Brain pericyte (primary cell): ENCODE data around the gene NTSR1.
A peak's percentile ranks its signal among the peaks of the same experiment; 100 is the strongest.

ENCODE experiments used
- DNase-seq: peaks from one replicate; pipeline ENCODE4 v3.0.0-alpha.2; 2012; ENCODE audit warnings: low read depth, low spot score

NTSR1 gene

GRCh38 chr20:62708591-62709536 is at the start of gene NTSR1:
Gene NTSR1 (plus strand): TSS chr20:62708836. CDS start chr20:62709208, 372 bp downstream.
- no peak for DNase-seq

DNA sequence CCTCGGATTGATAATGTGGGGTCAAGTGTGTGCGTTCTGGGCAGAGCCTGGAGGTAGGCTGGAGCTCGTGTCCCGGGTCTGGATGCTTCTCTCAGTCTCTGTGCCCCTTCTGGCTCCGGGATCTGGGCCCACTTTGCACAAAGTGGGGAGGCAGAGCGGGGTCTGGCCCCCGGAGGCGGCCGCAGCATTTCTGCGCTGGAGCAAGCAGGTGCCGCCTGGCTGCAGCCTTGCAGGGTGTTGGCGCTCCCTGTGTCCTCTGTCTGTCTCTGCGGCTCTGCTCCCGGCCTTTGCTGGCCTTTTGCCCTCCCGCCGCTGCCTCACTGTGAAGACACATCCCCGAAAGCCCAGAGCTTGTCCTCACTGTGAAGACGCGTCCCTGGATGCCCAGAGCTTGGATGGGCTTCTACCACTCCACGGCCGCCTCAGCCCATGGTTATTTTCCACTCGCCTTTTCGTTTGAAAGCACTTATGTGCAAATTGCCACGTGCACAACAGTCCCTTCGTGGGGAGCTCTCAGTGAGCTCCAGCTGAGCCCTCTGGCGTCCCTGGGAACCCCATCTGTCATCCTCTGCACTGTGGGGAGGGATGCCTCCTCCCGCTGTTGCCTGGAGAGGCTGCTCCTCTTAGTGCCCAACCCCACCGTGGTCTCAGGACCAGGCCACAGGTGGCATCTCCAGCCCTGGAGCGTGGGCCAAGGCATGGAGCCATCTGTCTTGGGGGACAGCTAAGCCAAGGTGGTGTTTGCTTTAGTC is 49.0 kb upstream of the NTSR1 start:
- no peak for DNase-seq

- DNase-seq: no peak
Measured at GRCh38 chr20:62660240-62660615, 48.4 kb upstream of the NTSR1 start.

DNA sequence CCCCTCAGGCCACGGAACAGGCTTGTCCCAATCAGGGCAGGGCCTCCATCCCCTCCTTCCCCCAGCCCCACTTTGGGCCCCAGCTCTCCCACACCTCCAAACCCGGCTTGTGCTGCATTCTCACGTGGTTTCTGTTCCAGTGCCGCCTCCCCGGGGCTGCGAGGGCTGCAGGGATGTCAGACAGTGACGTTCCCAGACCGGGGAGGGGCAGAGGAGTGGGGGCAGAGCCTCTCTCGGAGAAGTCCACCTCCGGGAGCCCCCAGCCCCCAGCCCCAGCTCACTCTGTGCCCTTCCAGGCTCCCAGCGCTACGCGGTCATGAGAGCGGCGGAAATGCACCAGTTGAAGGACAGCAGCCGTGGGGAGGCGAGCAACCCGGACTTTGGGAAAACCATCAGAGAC is 47.9 kb upstream of the NTSR1 start:
- no peak for DNase-seq

DNA sequence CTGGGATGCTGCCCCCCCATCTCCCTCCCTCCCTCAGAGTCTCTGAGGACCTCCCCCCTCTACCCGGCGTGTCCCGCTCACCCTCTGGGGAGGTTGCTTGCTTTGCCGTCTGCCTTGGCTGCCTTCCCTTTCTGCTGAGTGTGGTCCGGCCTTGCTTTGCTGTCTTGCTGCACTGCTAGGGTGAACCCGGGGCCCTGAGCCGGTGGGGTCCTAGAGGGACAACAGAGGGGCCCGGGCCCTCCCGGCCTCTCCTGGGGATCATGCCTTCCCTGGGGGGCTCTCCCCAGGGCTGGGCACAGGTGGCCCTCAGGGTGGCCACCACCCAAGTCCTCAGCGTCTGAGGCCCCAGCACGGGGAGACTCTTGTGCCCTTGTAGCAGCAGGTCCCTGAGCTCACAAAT is 47.0 kb upstream of the NTSR1 start:
- DNase-seq: no peak

DNA sequence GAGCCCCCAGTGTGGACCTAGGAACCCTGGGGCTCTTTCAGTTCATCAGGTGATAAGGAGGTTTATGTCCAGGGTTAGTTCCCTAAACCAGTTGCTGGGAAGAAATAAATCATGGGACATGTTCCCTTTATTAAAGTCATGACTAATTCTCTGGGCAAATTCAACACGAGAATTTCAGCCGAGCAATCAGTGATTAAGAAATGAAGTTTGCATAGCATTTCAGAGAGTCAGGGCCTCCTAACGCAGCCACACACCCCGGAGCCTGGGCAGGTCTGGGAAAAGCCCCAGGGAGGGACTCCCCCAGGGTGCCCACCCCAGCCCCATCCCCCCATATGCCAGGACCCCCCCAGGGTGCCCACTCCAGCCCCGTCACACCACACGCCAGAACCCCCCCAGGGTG is 46.2 kb upstream of the NTSR1 start:
- no peak for DNase-seq

GRCh38 chr20:62663145-62664018 is 45.3 kb upstream of the NTSR1 start:
- DNase-seq: no peak

DNA sequence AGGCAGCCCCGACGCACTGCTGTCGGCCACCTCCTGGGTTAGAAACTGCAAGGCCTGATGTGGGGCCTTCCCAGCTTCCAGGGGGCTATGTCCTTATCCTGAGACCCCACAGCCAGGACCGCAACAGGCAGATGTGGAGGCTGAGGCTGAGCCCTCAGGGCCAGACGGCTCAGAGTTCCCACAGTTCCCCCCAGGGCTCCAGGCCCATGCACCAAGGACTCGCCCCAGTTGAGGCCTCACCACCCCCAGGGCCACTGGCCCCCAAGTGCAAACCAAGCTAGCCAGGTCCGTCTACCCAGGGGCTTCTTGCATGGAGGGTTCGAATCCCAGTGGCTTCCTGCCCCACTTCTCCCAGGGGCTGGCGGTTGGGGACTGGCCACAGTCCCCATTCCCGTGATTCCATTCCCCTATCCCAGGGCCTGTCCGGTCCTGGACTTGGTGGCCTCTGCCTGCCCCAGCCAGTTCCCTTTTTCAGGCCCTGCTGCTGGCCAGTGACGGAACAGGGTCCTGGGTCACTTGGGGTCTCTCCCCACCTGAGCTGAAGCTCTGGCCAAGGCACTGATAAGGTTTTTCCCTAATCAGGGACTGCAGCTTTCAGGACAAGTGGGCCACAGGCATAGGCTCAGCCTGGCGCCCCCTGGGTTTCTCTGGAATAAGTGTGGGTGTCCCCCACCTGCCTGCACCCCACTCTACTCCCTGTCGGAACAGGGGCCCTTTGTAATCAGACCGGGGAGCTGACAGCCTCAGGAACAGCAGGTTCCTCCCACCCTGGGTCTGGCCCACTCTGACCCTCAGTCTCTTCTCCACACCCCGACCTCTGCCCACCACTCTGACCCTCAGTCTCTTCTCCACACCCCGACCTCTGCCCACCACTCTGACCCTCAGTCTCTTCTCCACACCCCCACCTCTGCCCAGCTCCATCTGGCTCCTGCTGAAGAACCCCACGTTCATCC is 44.3 kb upstream of the NTSR1 start:
- no peak for DNase-seq

DNA sequence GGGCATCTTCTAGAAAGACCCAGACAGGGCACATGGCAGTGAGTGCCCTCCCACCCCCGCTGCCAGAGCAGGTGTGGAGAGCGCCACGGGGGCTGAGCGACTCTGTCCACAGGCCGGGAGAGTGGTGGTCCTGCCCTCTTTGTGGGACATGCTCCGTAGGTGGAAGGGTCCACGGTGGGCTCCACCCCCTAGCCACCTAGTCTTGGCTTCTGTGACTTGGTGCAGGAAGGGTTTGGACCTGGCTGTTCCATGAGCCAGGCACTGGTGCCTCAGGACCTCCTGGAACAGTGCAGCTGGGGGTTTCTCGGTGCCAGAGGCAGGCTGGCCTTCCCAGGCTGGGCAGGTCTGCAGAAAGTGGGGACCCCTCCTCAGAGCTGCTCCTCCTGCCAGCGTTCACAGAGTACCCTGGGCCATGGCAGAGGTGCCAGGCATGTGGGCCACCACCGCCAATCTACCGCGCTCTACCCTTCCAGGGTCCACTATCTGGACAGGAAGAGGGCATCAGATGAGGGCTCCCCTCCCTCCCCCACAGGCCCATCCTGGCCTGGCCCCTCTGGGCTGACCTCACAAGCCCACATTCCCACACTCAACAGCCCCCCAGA is 43.4 kb upstream of the NTSR1 start:
- no peak for DNase-seq

- no peak for DNase-seq
Measured at GRCh38 chr20:62665826-62666735, 42.6 kb upstream of the NTSR1 start.

DNA sequence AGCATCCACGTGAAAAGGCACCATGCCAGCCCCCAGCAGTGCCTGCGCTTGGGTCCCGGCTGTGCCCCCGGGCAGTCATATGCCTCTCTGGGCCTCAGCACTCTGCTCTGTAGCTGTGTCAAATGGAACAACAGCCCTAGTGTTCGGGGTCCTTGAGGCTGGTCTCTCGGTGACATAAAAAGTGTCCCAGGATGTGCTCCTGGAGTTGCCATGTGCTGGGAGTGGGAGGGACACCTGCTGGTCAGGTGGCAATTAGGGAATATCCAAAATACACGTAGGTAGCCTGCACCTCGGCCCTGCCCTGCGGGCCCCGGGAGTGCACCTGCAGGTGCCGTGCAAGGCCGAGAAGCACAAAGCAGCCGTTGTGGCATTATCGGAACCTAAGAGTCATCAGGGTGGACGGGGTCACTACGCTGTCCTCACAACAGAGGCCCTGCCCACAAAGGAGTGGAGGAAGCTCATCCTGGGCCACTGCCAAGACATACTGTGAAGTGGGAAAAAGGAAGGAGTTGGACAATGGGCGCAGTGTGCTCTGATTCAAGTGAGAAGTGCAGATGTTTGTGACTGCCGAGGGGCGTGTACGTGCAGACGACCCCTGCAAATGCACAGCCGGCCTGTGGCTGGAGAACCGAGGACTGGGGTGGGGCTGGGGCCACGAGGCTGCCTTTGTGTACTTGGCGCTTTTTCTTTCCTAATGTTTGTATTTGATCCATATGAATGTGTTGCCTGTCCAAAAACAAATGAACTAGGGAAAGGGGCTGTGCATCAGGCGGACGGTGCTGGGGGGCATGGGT is 41.7 kb upstream of the NTSR1 start:
- DNase-seq: no peak

- DNase-seq: no peak
Measured at GRCh38 chr20:62667530-62668440, 40.9 kb upstream of the NTSR1 start.

DNA sequence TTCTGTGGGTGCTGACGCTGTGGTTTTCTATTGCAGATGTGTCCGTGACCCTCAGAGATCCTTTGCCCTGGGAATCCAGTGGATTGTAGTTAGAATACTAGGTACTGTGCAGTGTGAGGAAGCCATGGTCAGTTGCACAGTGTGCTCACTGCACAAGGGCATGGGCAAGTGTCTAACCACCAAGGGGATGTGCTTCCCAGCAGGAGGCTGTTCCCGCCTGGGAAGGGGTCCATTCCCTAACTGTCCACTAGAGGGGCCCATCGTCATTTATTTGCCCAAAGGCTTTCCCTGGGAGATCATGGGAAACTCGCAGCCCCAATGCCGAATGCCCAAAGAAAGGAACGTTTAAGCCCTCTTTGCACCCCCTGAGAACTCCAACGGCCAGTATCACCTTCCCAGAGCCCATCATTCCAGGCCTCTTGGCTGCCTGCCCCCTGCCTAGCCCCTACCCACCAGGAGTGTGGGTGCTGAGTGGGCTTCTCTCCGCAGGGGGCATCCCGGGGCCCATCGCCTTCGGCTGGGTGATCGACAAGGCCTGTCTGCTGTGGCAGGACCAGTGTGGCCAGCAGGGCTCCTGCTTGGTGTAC is 40.1 kb upstream of the NTSR1 start:
- peak; percentile 25 for DNase-seq

GRCh38 chr20:62669249-62669648 is 39.4 kb upstream of the NTSR1 start:
- DNase-seq: no peak

DNA sequence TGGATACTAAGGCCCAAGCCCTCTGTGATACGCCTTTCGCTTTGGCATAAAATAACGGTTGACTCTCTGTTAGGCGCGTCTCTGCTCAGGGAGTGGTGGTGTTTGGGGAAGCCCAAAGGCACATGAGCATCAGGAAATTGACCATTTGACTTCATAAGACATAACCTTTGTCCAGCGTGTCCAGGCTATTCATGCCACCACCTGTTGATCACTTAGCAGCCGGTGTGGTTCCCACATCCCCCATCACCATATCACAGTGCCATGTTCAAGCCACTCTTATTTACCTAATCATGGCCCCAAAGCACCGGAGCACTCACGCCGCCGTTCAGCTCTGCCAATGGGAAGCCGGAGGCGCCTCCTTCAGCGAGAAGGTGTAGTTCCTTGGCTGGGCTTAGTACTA is 38.5 kb upstream of the NTSR1 start:
- no peak for DNase-seq

- no peak for DNase-seq
Measured at GRCh38 chr20:62670998-62671397, 37.6 kb upstream of the NTSR1 start.

DNA sequence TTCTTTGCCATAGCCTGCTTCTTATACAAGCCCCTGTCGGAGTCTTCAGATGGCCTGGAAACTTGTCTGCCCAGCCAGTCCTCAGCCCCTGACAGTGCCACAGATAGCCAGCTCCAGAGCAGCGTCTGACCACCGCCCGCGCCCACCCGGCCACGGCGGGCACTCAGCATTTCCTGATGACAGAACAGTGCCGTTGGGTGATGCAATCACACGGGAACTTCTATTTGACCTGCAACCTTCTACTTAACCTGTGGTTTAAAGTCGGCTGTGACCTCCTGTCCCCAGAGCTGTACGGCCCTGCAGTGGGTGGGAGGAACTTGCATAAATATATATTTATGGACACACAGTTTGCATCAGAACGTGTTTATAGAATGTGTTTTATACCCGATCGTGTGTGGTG is 36.9 kb upstream of the NTSR1 start:
- no peak for DNase-seq
